Astrocyte of the spinal cord (primary cell): Measurements from ENCODE around the gene SWSAP1.

Experiments
- DNase-seq: peaks from one replicate; pipeline ENCODE4 v3.0.0; 2011; ENCODE audit warnings: low read depth, low spot score
- H3K4me3 ChIP-seq: 2 replicates; pipeline ENCODE4 v1.5.1; 2011; ENCODE audit warnings: low read depth, mild to moderate bottlenecking, low read length, moderate library complexity
- in situ Hi-C: cut with HindIII; loops from 2 replicates; pipeline ENCODE4 v1.10.0; 2017; ENCODE audit warnings: low sequenced_read_pairs
- TF ChIP-seq, protein P1 (sequence below): IDR thresholded peaks from 2 replicates; pipeline ENCODE4 v1.5.1; 2012; ENCODE audit warnings: low read depth, mild to moderate bottlenecking, low read length, inconsistent platforms

Gene SWSAP1

GRCh38 chr19:11410682-11411081 lies 36.2 kb downstream of the SWSAP1 start:
- H3K4me3 ChIP-seq = no peak overlapping the region
- peak; percentile 12 for DNase-seq
- in situ Hi-C loops = no loop called here
- TF ChIP-seq, protein P1, sequence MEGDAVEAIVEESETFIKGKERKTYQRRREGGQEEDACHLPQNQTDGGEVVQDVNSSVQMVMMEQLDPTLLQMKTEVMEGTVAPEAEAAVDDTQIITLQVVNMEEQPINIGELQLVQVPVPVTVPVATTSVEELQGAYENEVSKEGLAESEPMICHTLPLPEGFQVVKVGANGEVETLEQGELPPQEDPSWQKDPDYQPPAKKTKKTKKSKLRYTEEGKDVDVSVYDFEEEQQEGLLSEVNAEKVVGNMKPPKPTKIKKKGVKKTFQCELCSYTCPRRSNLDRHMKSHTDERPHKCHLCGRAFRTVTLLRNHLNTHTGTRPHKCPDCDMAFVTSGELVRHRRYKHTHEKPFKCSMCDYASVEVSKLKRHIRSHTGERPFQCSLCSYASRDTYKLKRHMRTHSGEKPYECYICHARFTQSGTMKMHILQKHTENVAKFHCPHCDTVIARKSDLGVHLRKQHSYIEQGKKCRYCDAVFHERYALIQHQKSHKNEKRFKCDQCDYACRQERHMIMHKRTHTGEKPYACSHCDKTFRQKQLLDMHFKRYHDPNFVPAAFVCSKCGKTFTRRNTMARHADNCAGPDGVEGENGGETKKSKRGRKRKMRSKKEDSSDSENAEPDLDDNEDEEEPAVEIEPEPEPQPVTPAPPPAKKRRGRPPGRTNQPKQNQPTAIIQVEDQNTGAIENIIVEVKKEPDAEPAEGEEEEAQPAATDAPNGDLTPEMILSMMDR = no peak

- TF ChIP-seq, protein P1 = no peak
- no peak for DNase-seq
- in situ Hi-C loops = no loop called here
- H3K4me3 ChIP-seq = no peak overlapping the region
Measured at GRCh38 chr19:11414544-11414943, 40.1 kb downstream of the SWSAP1 start.

DNA sequence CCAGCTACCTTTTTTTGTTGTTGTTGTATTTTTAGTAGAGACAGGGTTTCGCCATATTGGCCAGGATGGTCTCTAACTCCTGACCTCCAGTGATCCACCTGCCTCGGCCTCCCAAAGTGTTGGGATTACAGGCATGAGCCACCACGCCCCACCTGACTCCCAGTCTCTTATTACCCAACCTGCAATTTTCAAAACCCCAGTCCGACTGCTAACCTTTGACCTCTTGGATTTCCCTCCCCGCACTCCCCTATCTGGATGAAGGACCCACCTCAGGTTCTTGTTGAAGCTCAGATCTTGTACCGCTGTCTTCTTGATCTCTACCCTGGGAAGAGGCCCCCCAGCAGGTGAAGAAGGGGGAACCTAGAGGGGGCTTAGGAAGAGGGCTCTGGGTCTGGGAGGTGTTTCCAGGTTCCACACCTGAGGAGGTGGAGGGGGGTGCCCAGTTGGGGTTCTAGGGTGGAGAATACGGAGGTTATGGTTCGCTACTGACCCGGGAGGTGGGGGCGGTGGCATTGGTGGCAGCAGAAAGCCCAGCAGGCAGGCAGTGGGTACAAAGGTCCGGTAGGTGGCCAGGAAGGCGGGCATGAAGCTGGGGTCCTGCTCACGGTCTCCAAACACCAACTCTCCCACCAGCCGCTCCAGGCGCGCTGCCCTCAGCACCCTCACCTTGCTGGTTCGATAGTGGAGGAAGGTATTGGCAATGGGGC lies 42.0 kb downstream of the SWSAP1 start:
- H3K4me3 ChIP-seq = no peak overlapping the region
- TF ChIP-seq, protein P1 = no peak
- no peak for DNase-seq
- in situ Hi-C loops = no loop called here

DNA sequence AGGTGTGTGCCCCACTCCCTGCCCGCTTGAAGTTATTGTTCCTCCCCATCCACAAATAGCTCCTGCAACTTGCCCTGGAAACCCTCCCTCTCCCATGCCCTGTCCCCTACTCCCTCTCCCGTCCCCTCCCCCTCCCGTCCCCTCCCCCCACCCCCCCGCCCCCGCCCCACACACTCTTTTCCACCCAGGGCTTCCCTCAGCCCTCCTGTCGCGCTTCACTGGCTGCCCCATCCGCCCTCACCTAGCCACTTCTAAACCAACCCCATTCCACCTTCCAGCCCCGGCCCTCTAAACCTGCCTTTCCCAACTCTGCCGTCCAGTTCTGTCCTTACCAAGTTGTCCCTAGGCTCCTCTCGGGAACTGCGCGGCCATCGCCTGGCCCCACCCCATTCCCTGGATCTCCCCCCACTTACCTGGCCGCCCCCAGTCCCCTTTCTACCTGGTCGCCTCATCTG lies 43.7 kb downstream of the SWSAP1 start:
- in situ Hi-C loops = no loop called here
- no peak overlapping the region for H3K4me3 ChIP-seq
- TF ChIP-seq, protein P1 = no peak
- no peak for DNase-seq

- in situ Hi-C loops = no loop called here
- no peak within 1 kb of the TSS for H3K4me3 ChIP-seq
Measured at GRCh38 chr19:11418549-11419506, 44.4 kb downstream of the SWSAP1 start, which contains the start of gene RGL3. Gene RGL3, minus strand, starts transcription at chr19:11419314. Its CDS starts 36 bp downstream, at chr19:11419278.

More at GRCh38 chr19:11418549-11419506, 44.4 kb downstream of the SWSAP1 start, which contains the start of gene RGL3:
- no peak for DNase-seq
- TF ChIP-seq, protein P1 = no peak
